HepG2 (cell line): ENCODE measurements around the gene ZBP1. TPM values are rescaled to one million over a fixed set of nuclear protein-coding genes. Genes with fewer than 3 reads are reported as not detected.

Experiments used
- ATAC-seq: fragments of 200-7000 bp; cut with Tn5 transposase; 3 replicates; pipeline ENCODE4 v1.9.1; 2020; ENCODE audit warnings: mild to moderate bottlenecking, moderate library complexity
- BruUV-seq: library from RNA; stranded (reverse); fragments of 400-500 nt; replicated peaks from 2 replicates; lab custom pipeline; 2021; lab: Mats Ljungman, UMichigan
- CTCF ChIA-PET: fragments of 300-600 bp; formaldehyde crosslinking; extraction: SDS; loops from one replicate; lab custom pipeline; 2021; ENCODE audit warnings: low total read pairs, inconsistent platforms, low intra/inter-chr PET ratio; lab: Yijun Ruan, JAX
- POLR2A ChIA-PET: fragments of 350-600 bp; sonication (Branson Sonifier 250); formaldehyde crosslinking; loops from one replicate; lab custom pipeline; 2020; ENCODE audit warnings: antibody characterized with exemption, inconsistent platforms; lab: Yijun Ruan, JAX
- DNase-seq: peaks from one replicate; pipeline ENCODE4 v3.0.0-alpha.2; 2015; ENCODE audit warnings: low spot score
- FAIRE-seq: peaks from 3 replicates; lab custom pipeline; 2011; peaks lifted over from hg19 to GRCh38; lab: Jason Lieb, UNC
- H2AFZ ChIP-seq: one replicate; pipeline ENCODE4 v1.6.1; 2011; ENCODE audit warnings: low read length, inconsistent platforms
- H3K27ac ChIP-seq: fragments of 300-600 bp; 3 replicates; pipeline ENCODE4 v1.8.0; 2011; ENCODE audit warnings: mixed run types, mild to moderate bottlenecking, mixed read lengths, low read length, inconsistent platforms; ENCODE audit not compliant: insufficient read depth; ENCODE audit errors: extremely low read length
- H3K27me3 ChIP-seq, 2 experiments: fragments of 200-600 bp in 1 of 2; 2 replicates in 1 of 2; 3 replicates in 1 of 2; pipeline versions ENCODE4 v1.6.0 to v1.8.0; 2011; ENCODE audit warnings: low read length in 2 of 2, mild to moderate bottlenecking in 2 of 2, moderate library complexity in 2 of 2, inconsistent platforms in 1 of 2; ENCODE audit not compliant: insufficient read depth in 2 of 2, control insufficient read depth in 1 of 2
- H3K36me3 ChIP-seq, 2 experiments: fragments of 200-600 bp in 1 of 2; replicated peaks in 1 of 2; 2 replicates in 1 of 2; 3 replicates in 1 of 2; pipeline versions ENCODE4 v1.5.1 to v1.8.0; 2011; ENCODE audit warnings: low read length in 2 of 2, inconsistent platforms in 1 of 2; ENCODE audit not compliant: insufficient read depth in 2 of 2, control insufficient read depth in 1 of 2
- H3K4me1 ChIP-seq: 2 replicates; pipeline ENCODE4 v1.5.1; 2012; ENCODE audit warnings: low read length, inconsistent platforms; ENCODE audit not compliant: insufficient read depth
- H3K4me2 ChIP-seq: 2 replicates; pipeline ENCODE4 v1.6.0; 2011; ENCODE audit warnings: low read depth, low read length, inconsistent platforms
- H3K4me3 ChIP-seq, 3 experiments: fragments of 200-600 bp in 1 of 3; sonication (generic), shearing (Covaris generic) in 1 of 3; replicated peaks in 1 of 3; 2 replicates each; pipeline ENCODE4 v1.5.1; 2011 to 2016; ENCODE audit warnings: low read length in 3 of 3, inconsistent platforms in 2 of 3, low read depth in 2 of 3, mild to moderate bottlenecking in 2 of 3, control low read depth in 1 of 3, mixed read lengths in 1 of 3; ENCODE audit not compliant: insufficient read depth in 1 of 3
- H3K79me2 ChIP-seq: one replicate; pipeline ENCODE4 v1.6.1; 2011; ENCODE audit warnings: low read length, inconsistent platforms; ENCODE audit not compliant: insufficient read depth
- H3K9ac ChIP-seq: 2 replicates; pipeline ENCODE4 v1.6.0; 2011; ENCODE audit warnings: mild to moderate bottlenecking, low read depth, low read length, inconsistent platforms; ENCODE audit not compliant: insufficient read depth
- H3K9me3 ChIP-seq: 2 replicates; pipeline ENCODE4 v1.5.1; 2012; ENCODE audit warnings: mild to moderate bottlenecking, low read length
- H4K20me1 ChIP-seq: 2 replicates; pipeline ENCODE4 v1.6.0; 2011; ENCODE audit warnings: inconsistent platforms, mild to moderate bottlenecking, low read length, moderate library complexity; ENCODE audit not compliant: insufficient read depth
- HES4 ChIP-seq: sonication (generic); formaldehyde crosslinking; IDR thresholded peaks from 2 replicates; pipeline ENCODE4 v1.9.0; 2021; ENCODE audit warnings: mild to moderate bottlenecking, missing genetic modification reagents, borderline replicate concordance
- MTERF4 ChIP-seq: sonication (generic); formaldehyde crosslinking; IDR thresholded peaks from 2 replicates; pipeline ENCODE4 v1.8.0; 2023; ENCODE audit warnings: mild to moderate bottlenecking, missing genetic modification reagents
- NPAS2 ChIP-seq: sonication (generic); formaldehyde crosslinking; IDR thresholded peaks from 2 replicates; pipeline ENCODE4 v1.8.0; 2022; ENCODE audit warnings: mild to moderate bottlenecking, missing genetic modification reagents, borderline replicate concordance
- TCF7L2 ChIP-seq: IDR thresholded peaks from 2 replicates; pipeline ENCODE4 v1.6.1; 2011; ENCODE audit warnings: mild to moderate bottlenecking, low read depth, low read length, moderate library complexity
- ZBTB4 ChIP-seq: sonication (generic); formaldehyde crosslinking; IDR thresholded peaks from 2 replicates; pipeline ENCODE4 v1.4.0; 2020; ENCODE audit warnings: missing genetic modification reagents, mild to moderate bottlenecking, borderline replicate concordance
- ZNF563 ChIP-seq: sonication (generic); formaldehyde crosslinking; IDR thresholded peaks from 2 replicates; pipeline ENCODE4 v1.8.0; 2022; ENCODE audit warnings: mild to moderate bottlenecking, moderate library complexity, missing genetic modification reagents
- WGBS: methylation state at CpG from one replicate; pipeline ENCODE4 v1.1.6; 2017; ENCODE audit warnings: low lambda C conversion rate; 5-methylcytosine and 5-hydroxymethylcytosine counted together
- in situ Hi-C: cut with HindIII; loops from 2 replicates; pipeline ENCODE4 v1.10.0; 2017; ENCODE audit warnings: low pct_unique_long_range_greater_than_20kb; ENCODE audit not compliant: extremely low pct_ligation_motif_present
- intact Hi-C: fragments of 100-400 bp; cut with micrococcal nuclease; formaldehyde crosslinking; loops from one replicate; pipeline ENCODE4 v1.10.0; 2022; ENCODE audit not compliant: unreplicated experiment
- polyA plus RNA-seq, 8 experiments: library from polyadenylated mRNA; depleted of rRNA in 3 of 8; stranded (reverse) in 7 of 8; unstranded in 1 of 8; fragments of >200 nt; fragmentation: Illumina TruSeq in 4 of 8; extraction: Trizol in 4 of 8; gene quantifications; 2 replicates each; pipeline versions ENCODE4 v1.2.1 to v1.2.3, GENCODE V29; 2011 to 2016; ENCODE audit warnings: low read depth in 4 of 8, missing spikeins in 1 of 8, mixed read lengths in 1 of 8; ENCODE audit not compliant: insufficient read depth in 1 of 8
- total RNA-seq, 5 experiments: library from RNA; depleted of rRNA; stranded (reverse); fragments of >200 nt; fragmentation: Illumina TruSeq; extraction: Trizol; gene quantifications; 2 replicates each; pipeline ENCODE4 v1.2.3, GENCODE V29; 2016; ENCODE audit warnings: low read depth in 1 of 5

The ZBP1 gene
- total and polyA plus RNA-seq, 2 of the 13 experiments (the other 11 are each of a cell fraction or from before 2014, with no cell fraction given): not detected

- H3K9me3 ChIP-seq: peaks cover 8% of the 10 kb centered on the region
- ChIA-PET POLR2A (interaction anchor here (1.0 to 2.8 kb wide), 6 partner anchors 8 to 32 kb away, joined by 3 to 57 read pairs (median 9); partner anchors contain the start of gene PCK1), CTCF (interaction anchor here (10.0 kb wide), 1 partner anchor 60 kb away, joined by 140 read pairs; the partner anchor contains the start of gene CTCFL)
- H3K27me3 ChIP-seq: no peaks in the 10 kb centered on the region
- intact Hi-C loops (no loop called here), in situ Hi-C loops (loop anchor here (10.0 kb wide), 1 partner anchor 203 kb away; no protein-coding TSS in a partner anchor)
- no peaks in the 10 kb centered on the region for H4K20me1 ChIP-seq
- FAIRE-seq (no peak), DNase-seq (no peak), ATAC-seq (no peak)
- H3K79me2 ChIP-seq: no peaks in the 10 kb centered on the region
- H3K36me3 ChIP-seq: no peaks in the 10 kb centered on the region
- peak overlapping the region; percentile 65 for H3K27ac ChIP-seq
- peaks cover 100% of the 10 kb centered on the region for H3K4me1 ChIP-seq
- H3K9ac ChIP-seq: no peak overlapping the region
- no peak overlapping the region for H3K4me2 ChIP-seq
- 0 out of 2 replicates have a peak, but pooled peaks have one; percentile 65 for TF ChIP-seq MTERF4 (CRISPR knock-in tag)
- TF ChIP-seq ZNF563 (CRISPR knock-in tag): 0 out of 2 replicates have a peak, but pooled peaks have one; percentile 10
- TF ChIP-seq HES4 (CRISPR knock-in tag): 0 out of 2 replicates have a peak, but pooled peaks have one; percentile 7
- TF ChIP-seq TCF7L2: no peak
- no peak for TF ChIP-seq NPAS2 (CRISPR knock-in tag)
- no peak for TF ChIP-seq ZBTB4 (CRISPR knock-in tag)
- no peak overlapping the region for H3K4me3 ChIP-seq
- WGBS: 76% methylated on average over 7 of the region's 7 CpGs
- H2AFZ ChIP-seq: no peak overlapping the region
- no TSS peak for BruUV-seq
Measured at GRCh38 chr20:57587989-57588377, 32.2 kb downstream of the ZBP1 start.
